ENCODE measurements around the gene RCVRN. TPM values are rescaled to one million over a fixed set of nuclear protein-coding genes. Genes with fewer than 3 reads are reported as not detected.

RCVRN gene
- not detected in 2 replicates for total RNA-seq

GRCh38 chr17:9905078-9905415 lies at the start of gene RCVRN:
Gene RCVRN (minus strand): TSS chr17:9905271. CDS start chr17:9905180, 91 bp downstream.

Other genes starting within 250 kb of the RCVRN start
- gene DHRS7C, start 113.7 kb downstream of the RCVRN start, total RNA-seq: not detected in 2 replicates
- not detected in 2 replicates for gene GSG1L2, start 83.2 kb downstream of the RCVRN start, total RNA-seq
- under 0.01 TPM in 1 of 2 replicates, not detected in the other for gene GLP2R, start 79.3 kb downstream of the RCVRN start, total RNA-seq

Data from smooth muscle cell of the umbilical artery (primary cell).